ENCODE measurements around the gene VPS13C.

The VPS13C gene

DNA sequence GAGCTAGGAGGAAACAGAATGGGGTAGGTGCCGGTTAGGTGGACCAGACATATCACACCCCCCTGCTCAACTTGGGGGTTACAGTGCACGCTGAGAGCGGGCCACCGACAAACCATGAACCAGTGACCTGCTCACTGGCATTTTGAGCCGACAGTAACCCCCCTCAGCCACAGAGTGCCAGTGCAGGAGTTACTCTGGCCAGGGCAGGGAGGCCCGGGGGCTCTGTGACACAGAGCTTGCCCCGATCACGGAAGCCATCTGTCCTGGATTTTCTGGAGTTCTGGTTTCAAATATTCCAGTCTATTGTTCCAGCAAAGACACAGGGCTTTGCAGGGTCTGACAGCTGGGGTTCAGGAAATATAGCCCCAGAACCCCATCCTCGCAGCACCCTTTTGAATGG lies 225.2 kb downstream of the VPS13C start:
- no peak overlapping the region for H3K4me3 ChIP-seq (ENCODE audit: low read length)
- TF ChIP-seq, protein P1, sequence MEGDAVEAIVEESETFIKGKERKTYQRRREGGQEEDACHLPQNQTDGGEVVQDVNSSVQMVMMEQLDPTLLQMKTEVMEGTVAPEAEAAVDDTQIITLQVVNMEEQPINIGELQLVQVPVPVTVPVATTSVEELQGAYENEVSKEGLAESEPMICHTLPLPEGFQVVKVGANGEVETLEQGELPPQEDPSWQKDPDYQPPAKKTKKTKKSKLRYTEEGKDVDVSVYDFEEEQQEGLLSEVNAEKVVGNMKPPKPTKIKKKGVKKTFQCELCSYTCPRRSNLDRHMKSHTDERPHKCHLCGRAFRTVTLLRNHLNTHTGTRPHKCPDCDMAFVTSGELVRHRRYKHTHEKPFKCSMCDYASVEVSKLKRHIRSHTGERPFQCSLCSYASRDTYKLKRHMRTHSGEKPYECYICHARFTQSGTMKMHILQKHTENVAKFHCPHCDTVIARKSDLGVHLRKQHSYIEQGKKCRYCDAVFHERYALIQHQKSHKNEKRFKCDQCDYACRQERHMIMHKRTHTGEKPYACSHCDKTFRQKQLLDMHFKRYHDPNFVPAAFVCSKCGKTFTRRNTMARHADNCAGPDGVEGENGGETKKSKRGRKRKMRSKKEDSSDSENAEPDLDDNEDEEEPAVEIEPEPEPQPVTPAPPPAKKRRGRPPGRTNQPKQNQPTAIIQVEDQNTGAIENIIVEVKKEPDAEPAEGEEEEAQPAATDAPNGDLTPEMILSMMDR (IDR thresholded peaks at IDR 0.05; ENCODE audit: insufficient read depth, low read depth, low read length, missing control alignments): no peak
- DNase-seq (ENCODE audit: low read depth): no peak

DNA sequence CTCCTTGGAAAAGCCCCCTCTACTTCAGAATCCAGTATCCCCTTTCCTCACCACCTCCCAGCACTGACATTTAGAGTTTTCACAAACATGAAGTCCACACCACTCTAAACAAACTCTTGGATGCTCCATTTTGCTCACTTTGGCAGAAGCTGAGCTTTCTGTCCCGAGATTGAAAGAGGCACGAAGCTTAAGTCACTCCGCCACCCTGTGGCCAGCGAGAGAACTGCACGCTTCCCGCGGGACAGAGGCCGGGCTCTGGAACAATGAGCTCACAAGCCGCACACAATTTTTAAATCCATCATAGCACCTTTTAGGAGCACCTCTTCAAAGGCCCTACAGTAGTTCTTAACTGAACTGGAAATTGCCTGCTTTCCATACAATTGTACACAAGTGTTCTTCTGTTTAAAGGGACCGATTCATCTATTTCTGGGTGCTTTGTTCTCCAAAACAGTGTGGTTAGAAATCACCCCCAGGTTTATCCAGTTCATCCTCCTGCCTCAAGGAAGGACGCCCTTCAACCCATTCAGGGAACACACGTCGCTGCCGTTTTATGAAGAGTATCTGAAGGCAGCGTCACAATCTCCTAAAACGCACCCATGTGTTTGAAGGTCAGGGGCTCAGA lies 226.1 kb downstream of the VPS13C start:
- TF ChIP-seq, protein P1 (IDR thresholded peaks at IDR 0.05; ENCODE audit: insufficient read depth, low read depth, low read length, missing control alignments): peak; percentile 99
- peak; percentile 77 for DNase-seq (ENCODE audit: low read depth)
- H3K4me3 ChIP-seq (ENCODE audit: low read length): no peak overlapping the region

DNA sequence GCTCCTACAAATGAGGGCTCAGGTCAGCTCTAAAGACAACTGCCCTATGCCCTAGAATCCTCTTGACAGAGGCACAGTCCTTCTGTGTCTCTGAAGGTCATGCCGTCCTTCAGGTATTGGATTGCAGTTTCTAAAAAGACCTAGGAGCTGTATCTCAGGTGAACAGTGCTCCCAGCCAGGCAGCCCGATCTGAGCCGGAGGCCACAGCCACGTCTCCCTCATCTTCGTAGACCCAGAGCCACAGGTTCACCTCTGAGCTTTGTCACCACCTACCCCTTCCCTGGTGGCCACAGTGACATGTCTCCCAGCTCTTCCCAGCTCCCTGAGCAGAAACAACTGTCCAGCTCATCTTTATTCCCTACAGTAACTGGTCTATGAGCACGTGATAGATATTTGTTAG lies 228.0 kb downstream of the VPS13C start:
- TF ChIP-seq, protein P1 (IDR thresholded peaks at IDR 0.05; ENCODE audit: insufficient read depth, low read depth, low read length, missing control alignments): no peak
- no peak overlapping the region for H3K4me3 ChIP-seq (ENCODE audit: low read length)
- DNase-seq (ENCODE audit: low read depth): no peak

DNA sequence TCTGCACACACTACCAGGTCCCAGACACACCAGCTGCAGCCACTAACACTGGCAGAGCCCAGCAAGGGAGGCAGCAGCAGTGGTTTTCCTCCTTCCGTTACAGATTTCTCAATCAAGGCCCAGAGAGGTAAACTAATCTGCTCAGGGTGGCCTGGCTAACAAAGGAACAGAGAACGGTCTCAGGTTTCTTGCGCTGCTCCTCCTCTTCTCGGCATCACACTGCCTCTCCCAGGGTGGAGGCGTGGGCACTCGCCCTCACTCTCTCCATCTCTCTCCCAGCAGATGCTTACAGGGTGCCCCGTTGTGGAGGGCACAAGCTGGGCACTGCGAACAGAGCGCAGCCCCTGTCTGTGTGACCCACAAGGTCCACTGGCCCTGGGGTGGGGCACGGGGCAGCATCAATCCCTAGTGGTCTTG lies 228.7 kb downstream of the VPS13C start:
- TF ChIP-seq, protein P1 (IDR thresholded peaks at IDR 0.05; ENCODE audit: insufficient read depth, low read depth, low read length, missing control alignments): no peak
- DNase-seq (ENCODE audit: low read depth): no peak
- H3K4me3 ChIP-seq (ENCODE audit: low read length): no peak overlapping the region

DNA sequence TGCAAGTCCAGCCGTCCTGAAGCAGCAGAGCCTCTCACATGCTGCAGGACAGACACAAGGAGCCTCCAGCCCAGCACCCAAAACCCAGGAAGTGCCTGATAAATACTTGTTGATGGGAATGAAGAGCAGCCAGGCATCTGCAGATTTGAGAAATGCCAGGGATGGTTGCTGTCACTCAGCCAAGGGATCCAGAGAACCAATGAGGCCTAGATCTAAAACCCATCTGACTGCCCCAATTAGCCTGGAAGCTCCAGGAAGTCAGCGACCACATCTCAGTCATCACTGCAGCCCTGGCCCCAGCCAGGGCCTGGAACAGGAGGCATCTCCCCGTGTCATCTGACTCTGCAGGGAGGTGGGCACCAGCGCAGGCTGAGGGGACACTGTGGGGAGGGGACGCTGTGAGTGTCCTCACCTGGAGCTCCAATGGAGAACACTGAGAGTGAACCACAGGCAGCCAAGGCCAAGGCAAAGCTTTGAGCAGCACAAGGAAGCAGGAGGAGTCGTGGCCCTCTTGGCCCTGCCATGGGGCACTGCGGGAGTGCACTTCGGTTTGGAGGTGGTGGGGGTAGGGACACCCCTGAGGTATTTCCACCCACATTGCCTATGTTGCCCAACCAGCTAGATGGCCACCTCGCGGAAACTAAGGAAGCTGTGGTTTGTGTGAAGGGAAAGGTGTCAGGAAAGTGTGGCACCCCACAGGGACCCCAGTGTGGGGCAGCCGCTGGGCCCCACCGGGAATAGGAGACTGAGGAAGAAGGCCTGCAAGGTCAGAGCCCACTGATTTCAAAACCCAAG lies 229.5 kb downstream of the VPS13C start:
- no peak overlapping the region for H3K4me3 ChIP-seq (ENCODE audit: low read length)
- no peak for DNase-seq (ENCODE audit: low read depth)
- TF ChIP-seq, protein P1 (IDR thresholded peaks at IDR 0.05; ENCODE audit: insufficient read depth, low read depth, low read length, missing control alignments): no peak

DNA sequence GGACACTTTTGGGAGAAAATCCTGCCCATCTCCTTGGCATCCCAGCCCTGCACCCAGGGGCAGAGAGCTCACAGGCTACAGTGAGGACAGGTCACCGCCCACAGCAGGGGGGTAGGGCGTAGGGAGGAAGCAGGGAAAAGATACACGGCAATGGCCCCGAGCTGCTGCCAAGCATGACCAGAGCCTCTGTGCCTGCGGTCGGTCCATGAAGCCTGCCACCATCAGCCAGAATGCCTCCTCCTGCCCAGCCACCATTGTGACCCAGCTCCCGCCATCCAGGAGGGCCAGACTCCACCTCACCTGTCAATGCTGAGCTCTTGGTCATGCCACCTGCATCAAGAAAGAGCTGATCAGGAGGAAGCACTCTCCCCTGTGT lies 230.7 kb downstream of the VPS13C start:
- TF ChIP-seq, protein P1 (IDR thresholded peaks at IDR 0.05; ENCODE audit: insufficient read depth, low read depth, low read length, missing control alignments): no peak
- H3K4me3 ChIP-seq (ENCODE audit: low read length): no peak overlapping the region
- no peak for DNase-seq (ENCODE audit: low read depth)

All from epithelial cell of esophagus (primary cell).